HG03460 (cell line): ENCODE data around the gene NOD2.
A peak's percentile ranks its signal among the peaks of the same experiment; 100 is the strongest.

ENCODE experiments used
- ATAC-seq: cut with Tn5 transposase; IDR thresholded peaks from one replicate; pipeline ENCODE4 v1.9.1; 2021; ENCODE audit not compliant: unreplicated experiment

Gene NOD2

DNA sequence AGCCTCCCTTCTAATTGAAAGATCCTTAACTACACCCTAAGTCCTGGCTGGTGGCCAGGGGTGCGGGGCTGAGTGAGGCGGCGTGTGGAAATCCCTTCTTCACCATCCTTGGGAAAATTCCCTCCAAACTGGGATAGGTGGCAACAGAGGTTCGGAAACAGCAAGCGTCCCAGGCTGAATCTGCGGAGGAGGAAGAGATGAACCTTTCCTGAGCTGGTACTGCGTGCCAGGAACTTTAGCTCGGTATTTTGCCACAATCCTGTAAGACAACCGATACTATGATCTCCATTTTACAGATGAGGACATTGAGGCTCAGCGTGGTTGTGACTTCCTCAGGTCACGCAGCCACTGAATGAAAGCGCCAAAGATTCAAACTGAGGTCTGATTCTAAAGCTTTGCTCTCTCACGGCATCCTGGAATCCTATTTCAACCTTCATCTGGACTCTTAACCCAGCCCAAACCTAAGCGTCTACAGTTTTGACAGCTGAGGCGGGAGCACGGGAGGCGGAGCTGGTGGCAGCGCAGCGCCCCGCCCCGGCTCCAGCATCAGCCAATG is 47.9 kb downstream of the NOD2 start:
- no peak for ATAC-seq

DNA sequence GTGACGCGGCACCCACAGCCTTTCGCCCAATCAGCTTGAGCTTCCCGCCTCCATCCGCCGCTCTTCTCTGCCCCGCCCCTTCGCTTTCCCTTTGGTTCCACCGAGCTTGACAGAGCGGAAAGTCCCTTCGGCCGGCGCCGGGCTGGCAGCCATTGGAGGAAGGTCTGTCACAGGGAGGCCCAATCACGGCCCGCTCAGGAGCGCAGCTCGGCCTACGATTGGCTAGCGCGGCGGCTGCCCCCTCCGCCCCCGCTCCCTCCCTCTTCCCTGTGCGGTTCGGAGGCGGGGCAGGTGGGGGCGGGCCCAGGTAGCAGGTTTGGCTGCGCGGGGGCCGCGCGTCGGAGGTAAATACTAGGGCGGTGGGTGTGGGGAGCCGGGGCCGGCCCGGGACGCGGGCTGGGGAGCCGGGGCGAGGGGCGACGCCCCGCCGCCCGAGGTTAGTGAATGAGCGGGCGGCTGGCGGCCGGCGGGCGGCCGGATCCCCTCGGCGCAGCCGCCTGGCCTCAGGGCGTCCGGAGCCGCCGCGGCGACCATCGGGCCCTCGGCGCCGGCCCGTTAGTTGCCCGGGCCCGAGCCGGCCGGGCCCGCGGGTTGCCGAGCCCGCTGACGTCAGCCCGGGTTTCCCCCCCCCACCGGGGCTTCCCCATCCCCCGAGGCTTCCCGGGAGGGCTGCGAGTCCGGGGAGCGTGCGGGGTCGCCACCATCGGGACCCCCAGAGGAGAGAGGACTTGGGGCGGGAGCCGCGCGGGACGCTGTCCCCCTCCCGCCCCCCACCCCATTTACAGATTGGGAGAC is 48.6 kb downstream of the NOD2 start, which contains the start of gene CYLD:
Gene CYLD, plus strand, starts transcription at position 306 of the 795 bp plus-strand sequence. CDS start 7,613 bp downstream, outside the sequence.
- peak; percentile 92 for ATAC-seq

GRCh38 chr16:50742576-50743200 is 49.3 kb downstream of the NOD2 start:
- no peak for ATAC-seq

GRCh38 chr16:50743581-50744225 is 50.3 kb downstream of the NOD2 start:
- no peak for ATAC-seq

DNA sequence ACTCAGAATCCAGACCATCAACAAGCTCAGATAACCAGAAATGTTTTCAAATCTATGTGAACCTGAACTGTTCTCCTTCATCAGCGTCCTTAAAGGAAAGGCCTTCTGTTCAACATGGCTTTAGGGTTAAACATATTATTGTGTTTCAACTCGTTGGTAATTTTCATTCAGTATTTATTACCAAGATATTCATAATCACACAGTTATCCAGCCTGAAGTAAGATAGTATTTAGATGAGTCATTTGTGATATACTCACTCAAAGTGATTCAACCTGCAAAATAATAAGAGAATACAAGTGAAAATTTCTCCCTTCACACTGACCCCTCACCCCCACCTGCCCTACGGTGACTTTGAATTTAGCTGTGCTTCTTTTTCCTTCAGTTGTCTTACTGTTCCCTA is 51.5 kb downstream of the NOD2 start:
- ATAC-seq: no peak

GRCh38 chr16:50745940-50746339 is 52.5 kb downstream of the NOD2 start:
- ATAC-seq: no peak

DNA sequence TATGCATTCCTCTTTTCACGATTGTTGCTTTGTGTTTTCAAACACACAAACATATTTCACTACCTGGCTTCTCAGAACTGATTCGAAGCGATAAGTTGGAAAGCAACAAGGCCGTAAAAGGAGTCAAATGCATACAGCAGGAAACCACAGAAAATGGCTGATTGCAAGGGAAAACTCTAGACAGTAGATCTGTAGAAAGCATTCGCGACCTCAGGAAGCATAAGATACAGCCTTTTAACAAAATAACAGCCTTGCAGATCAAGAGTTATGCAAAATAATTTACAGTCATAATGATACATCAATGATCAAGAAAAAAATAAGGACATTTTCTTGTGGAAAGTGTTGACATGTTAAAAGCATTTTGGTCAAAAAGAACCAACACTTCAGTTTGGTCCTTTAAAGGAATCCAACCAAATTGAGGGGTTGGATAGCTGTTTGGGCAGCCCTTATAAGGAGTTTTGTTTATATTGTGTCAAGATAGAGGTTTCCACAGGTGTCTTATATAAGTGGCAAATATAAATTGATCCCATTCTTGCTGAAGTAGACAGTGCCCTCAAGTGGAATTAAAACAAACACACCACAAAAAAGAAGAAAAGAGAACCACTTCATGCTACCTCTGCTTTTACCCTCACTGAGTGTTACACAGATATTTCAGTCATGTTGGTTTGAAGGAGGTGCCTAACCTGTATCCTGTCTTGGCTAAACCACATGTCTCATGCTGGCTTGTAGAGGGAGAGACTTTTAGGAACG is 54.0 kb downstream of the NOD2 start:
- ATAC-seq: no peak

GRCh38 chr16:50751528-50751927 is 58.1 kb downstream of the NOD2 start:
- ATAC-seq: no peak

GRCh38 chr16:50752471-50753235 is 59.2 kb downstream of the NOD2 start:
- no peak for ATAC-seq

DNA sequence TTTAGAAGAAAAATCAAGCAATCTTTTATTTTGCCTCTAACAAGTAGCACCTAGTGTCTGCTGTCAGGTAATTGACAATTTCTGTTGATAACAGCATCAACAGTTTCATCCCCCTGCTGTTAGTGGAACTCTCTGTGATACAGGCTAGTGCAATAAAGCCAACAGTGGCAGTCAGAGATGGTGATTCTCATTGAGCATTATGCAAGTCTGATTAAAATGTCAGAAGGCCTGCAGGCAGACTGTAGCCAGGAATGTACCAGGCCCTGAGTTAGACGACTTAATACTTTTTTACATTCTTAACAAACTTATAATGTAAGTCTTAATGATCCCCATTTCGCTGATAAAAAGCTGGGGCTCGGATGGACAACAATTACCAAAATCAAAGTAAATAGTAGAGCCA is 63.1 kb downstream of the NOD2 start:
- no peak for ATAC-seq

DNA sequence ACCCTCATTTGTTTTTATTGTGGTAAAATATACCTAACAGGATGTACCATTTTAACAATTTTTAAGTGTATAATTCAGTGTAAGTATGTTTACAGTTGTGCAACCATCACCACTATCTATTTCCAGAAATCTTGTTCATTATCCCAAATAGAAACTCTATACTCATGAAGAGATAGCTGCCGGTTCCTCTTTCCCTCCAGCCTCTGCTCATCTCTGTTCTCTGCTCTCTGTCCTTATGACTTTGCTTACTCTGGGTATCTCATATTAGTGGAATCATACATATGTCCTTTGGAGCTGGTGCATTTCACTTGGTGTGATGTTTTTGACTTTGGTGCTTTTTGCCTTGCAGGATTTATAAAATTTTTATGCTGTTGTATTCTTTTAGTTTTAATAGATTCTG is 67.9 kb downstream of the NOD2 start:
- no peak for ATAC-seq

DNA sequence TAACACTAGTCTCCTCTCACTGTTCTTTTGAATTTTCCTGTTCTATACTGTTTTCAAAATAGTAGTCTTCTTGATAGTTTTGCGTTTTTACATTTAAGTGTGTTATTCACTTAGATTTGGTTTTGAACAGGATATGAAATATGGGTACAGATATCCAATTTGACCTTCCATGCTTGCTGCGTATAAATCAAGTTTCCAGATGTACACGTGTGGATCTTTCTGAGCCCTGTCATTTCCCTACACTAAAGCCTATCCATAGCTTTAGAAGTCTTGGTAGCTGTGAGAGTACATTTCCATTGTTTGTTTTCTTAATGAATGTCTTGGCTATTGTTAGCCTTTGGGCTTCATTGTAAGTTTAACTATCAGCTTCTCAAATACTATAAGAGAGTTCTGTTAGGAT is 68.8 kb downstream of the NOD2 start:
- no peak for ATAC-seq

- no peak for ATAC-seq
Measured at GRCh38 chr16:50763211-50763610, 69.8 kb downstream of the NOD2 start.

DNA sequence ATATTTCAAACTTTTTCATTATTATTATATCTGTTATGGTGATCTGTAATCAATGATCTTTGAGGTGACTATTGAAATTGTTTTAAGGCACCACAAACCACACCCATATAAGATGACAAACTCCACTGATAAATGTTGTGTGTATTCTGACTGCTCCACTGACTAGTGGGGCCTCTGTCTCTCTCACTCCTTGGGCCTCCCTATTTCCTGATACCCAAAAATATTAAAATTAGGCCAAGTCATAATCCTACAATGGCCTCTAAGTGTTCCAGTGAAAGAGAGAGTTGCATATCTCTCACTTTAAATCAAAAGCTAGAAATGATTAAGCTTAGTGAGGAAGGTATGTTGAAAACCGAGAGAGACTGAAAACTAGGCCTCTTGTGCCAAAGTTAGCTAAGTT is 71.9 kb downstream of the NOD2 start:
- ATAC-seq: no peak

DNA sequence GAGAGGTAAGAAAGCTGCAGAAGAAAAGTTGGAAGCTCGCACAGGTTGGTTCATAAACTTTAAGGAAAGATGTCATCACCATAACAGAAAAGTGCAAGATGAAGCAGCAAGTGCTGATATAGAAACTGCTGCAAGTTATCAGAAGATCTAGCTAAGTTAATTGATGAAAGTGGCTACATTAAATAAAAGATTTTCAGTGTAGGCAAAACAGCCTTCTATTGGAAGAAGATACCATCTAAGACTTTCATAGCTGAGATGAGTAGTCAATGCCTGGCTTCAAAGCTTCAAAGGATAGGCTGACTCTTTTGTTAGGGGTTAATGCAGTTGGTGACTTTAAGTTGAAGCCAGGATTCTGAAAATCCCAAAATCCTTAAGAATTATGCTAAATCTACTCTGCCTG is 72.5 kb downstream of the NOD2 start:
- ATAC-seq: no peak

DNA sequence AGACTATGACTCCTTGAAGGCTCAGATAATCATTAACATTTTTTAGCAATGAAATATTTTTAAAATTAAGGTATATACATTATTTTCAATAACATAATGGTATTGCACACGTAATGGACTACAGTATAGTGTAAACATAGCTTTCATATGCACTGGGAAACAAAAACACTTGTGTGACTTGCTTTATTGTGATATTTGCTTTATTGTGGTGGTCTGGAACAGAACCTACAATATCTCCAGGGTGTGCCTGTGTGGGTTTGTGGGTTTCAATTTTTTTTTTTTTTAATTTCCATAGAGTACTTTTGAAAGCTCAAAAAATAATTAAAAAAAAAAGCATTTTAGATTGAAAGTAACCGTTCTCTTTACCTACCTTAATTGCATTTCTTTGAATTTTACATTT is 73.8 kb downstream of the NOD2 start:
- ATAC-seq: no peak

DNA sequence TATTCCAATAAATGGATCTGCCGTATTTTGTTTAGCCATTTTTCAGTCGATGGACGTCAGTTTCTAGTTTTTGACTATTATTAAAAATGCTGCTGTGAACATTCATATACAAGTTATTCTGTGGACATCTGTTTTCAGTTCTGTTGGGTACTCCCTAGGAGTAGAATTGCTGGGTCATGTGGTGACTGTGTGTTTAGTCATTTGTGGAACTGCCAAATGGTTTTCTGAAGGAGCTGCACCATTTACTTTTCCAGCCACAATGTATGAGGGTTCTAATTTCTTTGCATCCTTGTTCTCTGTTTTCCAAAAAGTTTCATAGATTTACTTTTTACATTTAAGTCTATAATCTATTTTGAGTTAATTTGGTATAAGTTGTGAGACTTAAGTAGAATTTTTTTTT is 78.0 kb downstream of the NOD2 start:
- ATAC-seq: no peak

DNA sequence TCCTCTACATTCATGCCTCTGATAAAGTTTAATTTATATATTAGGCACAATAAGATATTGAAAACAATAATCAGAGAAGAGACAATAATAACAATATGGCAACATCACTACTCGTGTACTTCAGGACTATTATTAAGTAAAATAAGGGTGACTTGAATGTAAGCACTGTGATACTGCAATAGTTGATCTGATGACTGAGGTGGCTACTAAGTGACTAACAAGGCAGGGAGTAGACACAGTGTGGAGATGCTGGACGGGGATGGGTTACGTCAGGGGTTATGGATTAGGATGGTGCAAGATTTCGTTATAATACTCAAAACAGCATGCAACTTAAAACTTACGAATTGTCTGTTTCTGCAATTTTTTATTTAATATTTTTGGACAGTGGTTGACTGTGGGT is 81.0 kb downstream of the NOD2 start:
- ATAC-seq: no peak

- ATAC-seq: no peak
Measured at GRCh38 chr16:50774960-50775359, 81.6 kb downstream of the NOD2 start.

- ATAC-seq: no peak
Measured at GRCh38 chr16:50776037-50776436, 82.6 kb downstream of the NOD2 start.
